Spleen (tissue), 11 donors: ENCODE results near the gene CFAP45. TPM values are rescaled to one million over a fixed set of nuclear protein-coding genes. Genes with fewer than 3 reads are reported as not detected.

Experiments
- DNase-seq: peaks from one replicate; pipeline ENCODE4 v3.0.0-alpha.2; 2020
- H3K27ac ChIP-seq, 8 donors: fragments of 200-600 bp; sonication (generic) in 7 of 8; 1 replicate in 4 of 8; 2 replicates in 4 of 8; pipeline versions ENCODE4 v1.5.0 to v1.8.0; 2016 to 2021; ENCODE audit warnings: inconsistent platforms in 4 of 8, mild to moderate bottlenecking in 4 of 8, moderate library complexity in 1 of 8
- H3K27me3 ChIP-seq, 7 donors: fragments of 200-600 bp; sonication (generic) in 6 of 7; replicated peaks in 1 of 7; 1 replicate in 4 of 7; 2 replicates in 3 of 7; pipeline versions ENCODE4 v1.5.0 to v1.8.0; 2016 to 2021; ENCODE audit warnings: inconsistent platforms in 3 of 7, mild to moderate bottlenecking in 1 of 7
- H3K36me3 ChIP-seq, 6 donors: fragments of 200-600 bp; sonication (generic) in 5 of 6; 1 replicate in 4 of 6; 2 replicates in 2 of 6; pipeline versions ENCODE4 v1.5.0 to v1.8.0; 2016 to 2021; ENCODE audit warnings: inconsistent platforms in 2 of 6
- H3K4me1 ChIP-seq, 6 donors: fragments of 200-600 bp; sonication (generic) in 5 of 6; 1 replicate in 3 of 6; 2 replicates in 3 of 6; pipeline versions ENCODE4 v1.5.0 to v1.8.0; 2016 to 2021; ENCODE audit warnings: inconsistent platforms in 3 of 6
- H3K4me3 ChIP-seq, 8 donors: fragments of 200-600 bp; sonication (generic) in 7 of 8; 1 replicate in 4 of 8; 2 replicates in 4 of 8; pipeline versions ENCODE4 v1.5.0 to v1.8.0; 2016 to 2021; ENCODE audit warnings: inconsistent platforms in 4 of 8, mild to moderate bottlenecking in 4 of 8, moderate library complexity in 2 of 8
- H3K9me3 ChIP-seq, 8 donors: fragments of 200-600 bp; sonication (generic) in 7 of 8; 1 replicate in 4 of 8; 2 replicates in 4 of 8; pipeline versions ENCODE4 v1.5.0 to v1.8.0; 2016 to 2021; ENCODE audit warnings: inconsistent platforms in 4 of 8
- POLR2A ChIP-seq, 3 donors: fragments of 450-650 bp; IDR thresholded peaks; one replicate each; pipeline ENCODE4 v1.5.1; 2017; ENCODE audit warnings: antibody characterized with exemption in 3 of 3, mild to moderate bottlenecking in 1 of 3
- POLR2AphosphoS5 ChIP-seq, 3 donors: sonication (generic); formaldehyde crosslinking; IDR thresholded peaks; one replicate each; pipeline ENCODE4 v1.5.1; 2017; ENCODE audit warnings: antibody characterized with exemption in 3 of 3
- WGBS, 5 donors: extraction: QIAGEN DNeasy Blood & Tissue Kit in 3 of 5; methylation state at CpG; one replicate each; pipeline versions ENCODE4 v1.1.5 to v1.1.7; 2013 to 2018; 5-methylcytosine and 5-hydroxymethylcytosine counted together
- intact Hi-C: fragments of 100-400 bp; cut with DNase I; formaldehyde crosslinking; loops from one replicate; pipeline ENCODE4 v1.15.0; 2023; ENCODE audit warnings: low total_unique reads
- polyA plus RNA-seq, 3 donors: library from polyadenylated mRNA; stranded (reverse); fragments of 200-250 nt; gene quantifications; one replicate each; pipeline ENCODE4 v1.2.1, GENCODE V29; 2013
- total RNA-seq, 7 donors: library from RNA; depleted of rRNA in 3 of 7; stranded (reverse); fragments of >200 nt in 3 of 7; fragmentation: NEBNext Ultra II Directional in 4 of 7; extraction: Animal tissue kit (Norgen Biotek cat#: 25700) in 4 of 7; gene quantifications; one replicate each; pipeline versions ENCODE4 v1.1.0 to v1.2.1, GENCODE V29; 2016 to 2021
- TF ChIP-seq, protein P1 (sequence below), 11 experiments: fragments of 200-600 bp in 7 of 11; fragments of 450-650 bp in 4 of 11; sonication (generic) in 4 of 11; IDR thresholded peaks in 8 of 11; conservative IDR thresholded peaks in 3 of 11; 1 replicate in 7 of 11; 2 replicates in 4 of 11; pipeline versions ENCODE4 v1.4.0 to v1.8.0; 2016 to 2021; ENCODE audit warnings: antibody characterized with exemption in 11 of 11, inconsistent platforms in 4 of 11, mild to moderate bottlenecking in 1 of 11
- donor health status: healthy with polysubstance abuse.
- donor health status: DM: no; HTN: no; CAD: no; lungs with moderate emphysema.
- donor health status: DM: no; HTN: no; CAD: no.
- donor health status: Bipolar disorder and iron deficiency.
- donor health status: healthy.
- donor health status: DM: no; HTN: no; CAD: no.
- donor health status: DM: yes; HTN: yes; CAD: no.

Gene CFAP45
- total and polyA plus RNA-seq, 10 donors = 0.58 to 3.0 (median 1.9) TPM

DNA sequence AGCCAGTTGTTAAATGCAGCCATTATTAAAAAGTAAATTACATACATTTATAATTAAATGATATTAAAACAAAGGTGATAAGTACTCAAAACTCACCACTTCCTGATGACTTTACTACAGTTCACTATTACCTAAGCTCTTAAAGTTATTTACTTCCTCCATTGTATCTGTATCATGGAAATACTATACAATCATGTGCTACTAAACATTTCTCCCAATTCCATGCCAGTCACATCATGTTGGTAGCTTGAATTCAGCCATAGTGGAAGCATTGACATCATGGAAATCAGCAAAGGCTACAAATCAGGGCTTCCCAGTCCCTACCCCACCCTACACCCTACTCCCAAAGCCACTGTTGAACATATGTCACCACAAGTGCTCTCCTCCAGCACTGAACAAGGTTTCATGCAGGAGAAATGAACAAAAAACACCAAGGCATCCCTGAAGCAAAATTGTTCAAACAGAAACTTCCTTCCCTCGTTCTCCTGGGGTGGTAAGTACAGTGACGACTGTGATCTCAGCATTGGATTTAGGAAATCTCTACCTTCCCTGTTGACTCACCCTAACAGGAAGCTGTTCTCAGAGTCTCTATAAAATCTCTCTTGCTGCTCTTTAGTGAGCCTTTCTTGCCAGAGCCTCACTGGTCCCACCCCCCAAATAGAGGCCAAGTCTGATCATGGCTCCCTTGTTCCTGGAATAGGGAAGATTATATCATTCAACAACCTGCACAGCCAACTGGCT, 50.2 kb downstream of the CFAP45 start:
- no peak overlapping the region for H3K27ac ChIP-seq
- TF ChIP-seq, protein P1, sequence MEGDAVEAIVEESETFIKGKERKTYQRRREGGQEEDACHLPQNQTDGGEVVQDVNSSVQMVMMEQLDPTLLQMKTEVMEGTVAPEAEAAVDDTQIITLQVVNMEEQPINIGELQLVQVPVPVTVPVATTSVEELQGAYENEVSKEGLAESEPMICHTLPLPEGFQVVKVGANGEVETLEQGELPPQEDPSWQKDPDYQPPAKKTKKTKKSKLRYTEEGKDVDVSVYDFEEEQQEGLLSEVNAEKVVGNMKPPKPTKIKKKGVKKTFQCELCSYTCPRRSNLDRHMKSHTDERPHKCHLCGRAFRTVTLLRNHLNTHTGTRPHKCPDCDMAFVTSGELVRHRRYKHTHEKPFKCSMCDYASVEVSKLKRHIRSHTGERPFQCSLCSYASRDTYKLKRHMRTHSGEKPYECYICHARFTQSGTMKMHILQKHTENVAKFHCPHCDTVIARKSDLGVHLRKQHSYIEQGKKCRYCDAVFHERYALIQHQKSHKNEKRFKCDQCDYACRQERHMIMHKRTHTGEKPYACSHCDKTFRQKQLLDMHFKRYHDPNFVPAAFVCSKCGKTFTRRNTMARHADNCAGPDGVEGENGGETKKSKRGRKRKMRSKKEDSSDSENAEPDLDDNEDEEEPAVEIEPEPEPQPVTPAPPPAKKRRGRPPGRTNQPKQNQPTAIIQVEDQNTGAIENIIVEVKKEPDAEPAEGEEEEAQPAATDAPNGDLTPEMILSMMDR (IDR thresholded peaks at IDR 0.05 in 8 of 11, conservative IDR thresholded peaks at IDR 0.05 in 3 of 11) = no peak
- no peak for TF ChIP-seq POLR2A (IDR thresholded peaks at IDR 0.05)
- no peak for TF ChIP-seq POLR2AphosphoS5 (IDR thresholded peaks at IDR 0.05)
- intact Hi-C loops = no loop called here

DNA sequence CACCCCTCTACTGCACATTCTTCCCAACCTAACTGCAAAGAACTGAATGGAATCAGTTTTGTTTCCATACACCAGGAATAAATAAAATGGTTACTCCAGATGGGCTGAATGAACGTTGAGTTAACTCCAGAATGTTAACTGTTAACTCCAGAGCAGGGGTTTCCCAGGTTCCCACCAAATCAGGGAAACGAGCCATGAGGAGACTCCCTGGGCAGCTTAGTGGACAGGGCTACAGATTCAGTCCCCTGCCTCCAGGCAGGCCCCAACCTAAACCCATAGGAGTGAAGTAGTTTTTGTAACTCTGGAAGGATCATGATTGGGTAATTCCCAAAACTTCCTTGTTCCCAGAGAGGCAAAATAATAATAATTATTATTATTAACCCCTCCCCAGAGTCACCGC, 51.6 kb downstream of the CFAP45 start:
- Histone ChIP-seq H3K27ac (no peak overlapping the region), H3K4me1 (peaks cover 0 to 26% (median 11%) of the 10 kb centered on the region in 6 donors), H3K4me3 (no peak overlapping the region), H3K9me3 (no peaks in the 10 kb centered on the region), H3K36me3 (no peaks in the 10 kb centered on the region), H3K27me3 (no peaks in the 10 kb centered on the region)
- intact Hi-C loops = no loop called here
- 37 to 91% (median 55%) methylated on average over 3 of the region's 3 CpGs for WGBS, 5 donors
- no peak for DNase-seq
- TF ChIP-seq, protein P1 (IDR thresholded peaks at IDR 0.05 in 8 of 11, conservative IDR thresholded peaks at IDR 0.05 in 3 of 11) = no peak
- no peak for TF ChIP-seq POLR2A (IDR thresholded peaks at IDR 0.05)
- TF ChIP-seq POLR2AphosphoS5 (IDR thresholded peaks at IDR 0.05) = no peak

More for the DNA sequence above, 50.2 kb downstream of the CFAP45 start:
- peaks cover 0 to 8% (median 0%) of the 10 kb centered on the region in 7 donors for H3K27me3 ChIP-seq
- no peak overlapping the region for H3K4me3 ChIP-seq
- no peaks in the 10 kb centered on the region for H3K9me3 ChIP-seq
- H3K4me1 ChIP-seq = peaks cover 0 to 40% (median 25%) of the 10 kb centered on the region in 6 donors
- H3K36me3 ChIP-seq = no peaks in the 10 kb centered on the region
- no peak for DNase-seq
- 32 to 61% (median 40%) methylated on average over 2 of the region's 2 CpGs for WGBS, 5 donors

DNA sequence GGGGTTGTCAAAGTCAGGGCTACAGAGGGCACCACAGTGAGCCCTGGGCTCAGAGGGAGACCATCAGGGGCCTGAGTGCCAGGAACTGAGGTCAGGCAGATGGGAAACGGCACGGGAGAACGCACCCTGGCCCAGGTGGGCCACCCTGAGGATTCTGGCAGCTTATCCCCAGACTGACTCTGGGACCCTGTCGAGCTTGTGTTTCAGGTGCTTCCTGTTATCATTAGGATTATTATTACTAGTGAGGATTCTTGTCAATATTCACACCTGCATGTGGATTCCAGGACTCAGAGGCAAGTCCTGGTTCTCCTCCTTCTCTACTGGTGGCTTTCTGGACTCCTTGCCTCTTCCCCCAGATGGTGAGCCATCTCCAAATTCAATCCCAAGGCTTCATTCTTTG, 52.7 kb downstream of the CFAP45 start:
- 43 to 86% (median 59%) methylated on average over 1 to 4 of the region's 4 CpGs for WGBS, 5 donors
- no peaks in the 10 kb centered on the region for H3K27me3 ChIP-seq
- no peak for DNase-seq
- intact Hi-C loops = no loop called here
- H3K9me3 ChIP-seq = no peaks in the 10 kb centered on the region
- no peak overlapping the region for H3K4me3 ChIP-seq
- TF ChIP-seq POLR2AphosphoS5 (IDR thresholded peaks at IDR 0.05) (no peak), POLR2A (IDR thresholded peaks at IDR 0.05) (no peak)
- TF ChIP-seq, protein P1 (IDR thresholded peaks at IDR 0.05 in 8 of 11, conservative IDR thresholded peaks at IDR 0.05 in 3 of 11) = no peak
- no peaks in the 10 kb centered on the region for H3K36me3 ChIP-seq
- H3K27ac ChIP-seq = no peak overlapping the region
- H3K4me1 ChIP-seq = peaks cover 0 to 17% (median 7%) of the 10 kb centered on the region in 6 donors

DNA sequence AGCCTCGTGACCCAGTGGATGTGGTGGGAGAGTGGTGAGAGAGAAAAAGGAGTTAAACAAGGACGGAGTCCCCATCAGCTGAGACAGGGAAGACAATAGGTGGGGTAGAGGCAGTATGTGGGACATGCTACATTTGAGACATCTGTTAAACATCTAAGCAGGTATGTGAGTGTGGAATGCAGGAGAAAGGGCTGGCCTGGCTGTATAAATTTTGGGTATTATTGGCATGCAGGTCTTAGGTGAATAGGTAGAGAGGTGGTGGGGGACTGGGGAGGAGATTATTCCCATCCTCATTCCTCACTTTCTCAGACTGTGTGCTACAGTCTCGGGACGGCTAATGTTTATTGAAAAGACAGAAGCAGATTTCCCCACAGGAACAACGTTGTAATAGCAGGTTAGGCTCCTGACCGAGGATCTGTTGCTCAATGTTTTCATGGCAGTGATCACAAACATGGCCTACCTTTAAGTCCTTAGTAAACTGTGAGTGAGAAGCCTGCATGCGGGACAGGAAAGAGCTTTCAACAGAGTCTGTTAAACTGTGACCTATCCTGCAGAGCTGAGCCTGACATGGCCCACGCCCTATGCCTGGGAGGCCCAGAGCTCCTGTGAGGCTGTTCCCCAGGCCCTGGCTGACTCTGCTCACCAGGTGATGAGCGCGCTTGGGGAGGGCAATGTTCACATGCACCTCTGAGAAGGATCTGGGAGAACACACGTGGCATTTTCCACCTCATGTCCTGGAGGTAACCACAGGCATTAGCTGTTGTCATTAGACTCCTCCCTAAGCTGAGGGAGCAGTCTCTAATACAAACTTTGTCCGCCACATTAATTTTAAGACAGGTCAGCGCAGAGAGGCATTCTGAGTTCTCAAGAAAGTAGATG, 54.0 kb downstream of the CFAP45 start:
- no peak for DNase-seq
- H3K9me3 ChIP-seq = no peaks in the 10 kb centered on the region
- no peak overlapping the region for H3K4me3 ChIP-seq
- H3K27me3 ChIP-seq = no peaks in the 10 kb centered on the region
- intact Hi-C loops = no loop called here
- no peak overlapping the region for H3K27ac ChIP-seq
- H3K4me1 ChIP-seq = peaks cover 0 to 12% (median 4%) of the 10 kb centered on the region in 6 donors
- H3K36me3 ChIP-seq = no peaks in the 10 kb centered on the region
- 70 to 86% (median 81%) methylated on average over 13 of the region's 13 CpGs for WGBS, 5 donors
- no peak for TF ChIP-seq POLR2AphosphoS5 (IDR thresholded peaks at IDR 0.05)
- TF ChIP-seq POLR2A (IDR thresholded peaks at IDR 0.05) = no peak
- TF ChIP-seq, protein P1 (IDR thresholded peaks at IDR 0.05 in 8 of 11, conservative IDR thresholded peaks at IDR 0.05 in 3 of 11) = no peak
